ENCODE data around the gene EXOC6B.

- TF ChIP-seq YY1 (IDR thresholded peaks at IDR 0.05; ENCODE audit: insufficient read depth, insufficient read length) (no peak), ZNF274 (IDR thresholded peaks at IDR 0.05; ENCODE audit: low read depth, low read length) (no peak), SUZ12 (IDR thresholded peaks at IDR 0.05; ENCODE audit: extremely low read depth, insufficient read depth, insufficient read length) (no peak)
Measured at GRCh38 chr2:72237549-72237948, 588.3 kb downstream of the EXOC6B start.

Data from NT2/D1 (cell line).